GM12801 (cell line): ENCODE data around the gene TBC1D30.

ENCODE experiments used
- TF ChIP-seq, protein P1 (sequence below): IDR thresholded peaks from one replicate; pipeline ENCODE4 v1.5.1; 2011; ENCODE audit warnings: control low read depth; ENCODE audit not compliant: insufficient read length; ENCODE audit errors: extremely low read depth

TBC1D30 gene, protein sequence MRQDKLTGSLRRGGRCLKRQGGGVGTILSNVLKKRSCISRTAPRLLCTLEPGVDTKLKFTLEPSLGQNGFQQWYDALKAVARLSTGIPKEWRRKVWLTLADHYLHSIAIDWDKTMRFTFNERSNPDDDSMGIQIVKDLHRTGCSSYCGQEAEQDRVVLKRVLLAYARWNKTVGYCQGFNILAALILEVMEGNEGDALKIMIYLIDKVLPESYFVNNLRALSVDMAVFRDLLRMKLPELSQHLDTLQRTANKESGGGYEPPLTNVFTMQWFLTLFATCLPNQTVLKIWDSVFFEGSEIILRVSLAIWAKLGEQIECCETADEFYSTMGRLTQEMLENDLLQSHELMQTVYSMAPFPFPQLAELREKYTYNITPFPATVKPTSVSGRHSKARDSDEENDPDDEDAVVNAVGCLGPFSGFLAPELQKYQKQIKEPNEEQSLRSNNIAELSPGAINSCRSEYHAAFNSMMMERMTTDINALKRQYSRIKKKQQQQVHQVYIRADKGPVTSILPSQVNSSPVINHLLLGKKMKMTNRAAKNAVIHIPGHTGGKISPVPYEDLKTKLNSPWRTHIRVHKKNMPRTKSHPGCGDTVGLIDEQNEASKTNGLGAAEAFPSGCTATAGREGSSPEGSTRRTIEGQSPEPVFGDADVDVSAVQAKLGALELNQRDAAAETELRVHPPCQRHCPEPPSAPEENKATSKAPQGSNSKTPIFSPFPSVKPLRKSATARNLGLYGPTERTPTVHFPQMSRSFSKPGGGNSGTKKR

DNA sequence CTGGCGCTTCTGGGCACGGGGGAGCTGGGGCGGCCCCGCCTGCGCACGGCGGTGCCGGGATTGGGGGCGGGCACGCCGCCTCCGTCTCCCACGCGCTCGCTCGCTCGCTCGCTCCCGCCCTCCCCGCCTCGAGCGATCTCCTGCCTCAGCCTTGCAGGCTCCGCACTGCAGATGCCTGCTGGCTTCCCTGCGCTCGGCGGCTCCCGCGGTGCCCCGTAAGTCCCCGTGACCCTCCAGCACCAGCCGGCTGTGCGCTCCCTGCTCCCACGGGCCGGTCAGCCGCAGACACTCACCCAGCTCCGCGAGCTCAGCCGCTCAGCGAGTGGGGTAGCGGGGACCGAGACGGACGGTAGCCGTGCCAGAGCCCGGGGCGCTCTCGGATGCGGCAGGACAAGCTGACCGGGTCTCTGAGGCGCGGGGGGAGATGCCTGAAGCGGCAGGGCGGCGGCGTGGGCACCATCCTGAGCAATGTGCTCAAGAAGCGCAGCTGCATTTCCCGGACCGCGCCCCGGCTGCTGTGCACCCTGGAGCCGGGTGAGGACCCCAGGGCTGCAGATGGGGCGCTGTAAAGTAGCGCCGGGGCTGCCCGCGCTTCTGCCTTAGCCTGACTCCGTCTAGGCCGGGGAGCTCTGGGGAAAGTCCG, at the start of gene TBC1D30:
TBC1D30 (plus strand) TSS at position 148 of the 643 bp plus-strand sequence; CDS start at position 381, 233 bp downstream.
- TF ChIP-seq, protein P1, sequence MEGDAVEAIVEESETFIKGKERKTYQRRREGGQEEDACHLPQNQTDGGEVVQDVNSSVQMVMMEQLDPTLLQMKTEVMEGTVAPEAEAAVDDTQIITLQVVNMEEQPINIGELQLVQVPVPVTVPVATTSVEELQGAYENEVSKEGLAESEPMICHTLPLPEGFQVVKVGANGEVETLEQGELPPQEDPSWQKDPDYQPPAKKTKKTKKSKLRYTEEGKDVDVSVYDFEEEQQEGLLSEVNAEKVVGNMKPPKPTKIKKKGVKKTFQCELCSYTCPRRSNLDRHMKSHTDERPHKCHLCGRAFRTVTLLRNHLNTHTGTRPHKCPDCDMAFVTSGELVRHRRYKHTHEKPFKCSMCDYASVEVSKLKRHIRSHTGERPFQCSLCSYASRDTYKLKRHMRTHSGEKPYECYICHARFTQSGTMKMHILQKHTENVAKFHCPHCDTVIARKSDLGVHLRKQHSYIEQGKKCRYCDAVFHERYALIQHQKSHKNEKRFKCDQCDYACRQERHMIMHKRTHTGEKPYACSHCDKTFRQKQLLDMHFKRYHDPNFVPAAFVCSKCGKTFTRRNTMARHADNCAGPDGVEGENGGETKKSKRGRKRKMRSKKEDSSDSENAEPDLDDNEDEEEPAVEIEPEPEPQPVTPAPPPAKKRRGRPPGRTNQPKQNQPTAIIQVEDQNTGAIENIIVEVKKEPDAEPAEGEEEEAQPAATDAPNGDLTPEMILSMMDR = no peak

DNA sequence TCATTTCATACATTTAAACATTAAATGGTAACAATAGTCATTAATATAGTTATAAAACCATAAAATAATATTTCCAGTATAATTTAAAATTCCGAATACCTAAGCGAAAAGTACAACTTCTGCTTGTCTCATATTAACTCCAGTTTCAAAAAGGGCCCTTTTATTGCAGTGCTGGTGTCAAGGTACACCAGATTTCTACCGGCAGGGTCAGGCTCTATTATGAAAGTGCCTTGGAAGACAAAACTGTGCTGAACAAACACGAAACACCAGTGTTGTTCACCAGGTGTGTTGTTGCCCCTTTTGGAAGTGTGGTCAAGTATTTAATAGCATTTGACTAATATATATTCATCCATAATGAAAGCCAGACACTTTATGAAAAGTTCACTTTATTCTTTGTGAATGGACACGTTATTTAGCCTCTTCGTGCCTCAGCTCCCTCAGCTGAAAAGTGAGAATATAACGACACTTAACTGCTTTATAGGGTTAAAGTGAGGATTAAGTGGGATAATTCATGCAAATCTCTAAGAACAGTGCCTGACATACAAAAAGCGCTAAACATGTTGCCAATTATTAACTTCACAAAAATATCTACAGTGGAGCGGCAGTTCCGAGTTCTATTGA, 45.0 kb upstream of the TBC1D30 start:
- TF ChIP-seq, protein P1 = no peak

DNA sequence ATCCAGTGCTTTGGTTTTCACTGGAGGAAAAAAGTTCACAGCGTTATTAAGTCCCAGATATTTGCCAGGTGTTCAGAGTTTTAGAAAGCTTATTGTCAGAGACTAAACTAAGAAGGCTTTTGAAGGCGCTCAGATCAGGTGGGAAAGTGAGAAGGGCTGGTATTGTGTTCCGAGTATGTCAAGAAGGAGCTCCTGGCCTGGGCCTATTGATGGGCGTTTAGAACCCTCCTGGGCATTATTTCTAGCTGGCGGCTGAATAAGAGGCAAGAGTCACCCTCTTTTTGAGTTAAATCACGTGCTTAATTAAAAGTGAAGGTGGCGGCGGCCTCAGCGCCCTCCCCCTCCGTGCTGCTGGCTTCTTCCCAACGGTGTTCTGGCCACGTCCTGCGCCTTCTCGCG, 44.3 kb upstream of the TBC1D30 start:
- TF ChIP-seq, protein P1 = no peak

DNA sequence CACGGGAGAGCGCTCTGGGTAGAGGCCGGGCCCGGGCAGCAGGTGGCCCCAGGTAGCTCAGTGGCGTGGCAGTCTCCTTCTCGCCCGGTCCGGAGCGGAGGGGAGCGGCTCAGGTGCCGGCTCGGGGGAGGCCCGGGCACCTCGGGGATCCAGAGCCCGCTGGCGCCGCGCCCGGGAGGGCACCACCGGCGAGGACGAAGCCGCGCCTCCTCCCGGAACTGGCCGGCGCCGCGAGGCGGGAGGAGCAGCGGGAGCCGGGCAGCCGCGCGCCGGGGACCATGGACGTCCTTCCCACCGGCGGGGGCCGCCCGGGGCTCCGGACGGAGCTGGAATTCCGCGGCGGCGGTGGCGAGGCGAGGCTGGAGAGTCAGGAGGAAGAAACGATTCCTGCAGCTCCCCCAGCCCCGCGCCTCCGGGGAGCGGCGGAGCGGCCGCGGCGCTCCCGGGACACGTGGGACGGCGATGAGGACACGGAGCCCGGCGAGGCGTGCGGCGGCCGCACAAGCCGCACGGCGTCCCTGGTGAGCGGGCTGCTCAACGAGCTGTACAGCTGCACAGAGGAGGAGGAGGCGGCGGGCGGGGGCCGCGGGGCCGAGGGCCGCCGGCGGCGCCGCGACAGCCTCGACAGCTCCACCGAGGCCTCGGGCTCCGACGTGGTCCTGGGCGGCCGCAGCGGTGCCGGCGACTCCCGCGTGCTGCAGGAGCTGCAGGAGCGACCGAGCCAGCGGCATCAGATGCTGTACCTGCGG, 43.7 kb upstream of the TBC1D30 start:
- TF ChIP-seq, protein P1 = no peak

DNA sequence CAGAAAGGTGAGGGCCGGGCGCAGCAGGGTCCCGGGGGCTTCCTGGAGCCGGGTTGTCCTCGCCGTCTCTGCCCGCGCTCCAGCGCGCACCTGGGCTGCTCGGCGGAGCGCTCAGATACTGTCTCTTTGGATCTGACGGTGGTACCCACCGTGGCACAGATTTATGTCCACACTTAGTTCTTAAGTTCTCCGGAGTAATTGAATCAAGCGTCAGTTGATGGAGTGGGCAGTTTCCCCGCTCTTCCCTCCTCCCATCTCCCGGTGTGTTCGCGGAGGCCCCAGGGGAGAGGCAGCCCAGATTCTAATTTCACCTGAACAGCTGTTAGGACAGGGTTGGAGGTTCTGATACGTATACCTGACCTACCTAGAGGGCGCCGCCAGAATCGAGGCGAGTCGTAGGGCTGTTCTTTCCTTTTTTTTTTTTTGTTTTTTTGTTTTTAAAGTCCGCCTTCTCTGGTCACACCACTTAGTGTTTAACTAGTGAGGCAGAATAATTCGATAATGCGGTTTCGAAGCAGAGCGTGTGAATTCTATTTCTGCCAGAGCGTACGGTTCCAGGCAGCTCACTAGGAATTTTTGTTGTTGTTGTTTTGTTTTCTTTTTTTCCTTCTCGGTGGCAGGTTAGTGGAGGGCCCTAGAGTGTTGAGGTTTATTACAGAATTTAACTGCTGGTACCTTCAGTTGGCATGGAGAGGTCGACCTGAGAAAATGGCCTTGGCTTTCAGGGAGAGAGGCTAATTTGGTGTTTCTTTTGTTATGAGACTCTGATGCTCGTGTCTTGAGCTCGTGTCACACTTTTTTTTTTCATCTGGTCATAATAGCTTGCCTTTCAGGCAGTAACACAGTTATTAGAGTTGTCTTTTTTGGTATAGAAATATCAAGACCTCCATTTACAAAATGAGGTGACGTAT, 42.9 kb upstream of the TBC1D30 start:
- TF ChIP-seq, protein P1 = no peak

DNA sequence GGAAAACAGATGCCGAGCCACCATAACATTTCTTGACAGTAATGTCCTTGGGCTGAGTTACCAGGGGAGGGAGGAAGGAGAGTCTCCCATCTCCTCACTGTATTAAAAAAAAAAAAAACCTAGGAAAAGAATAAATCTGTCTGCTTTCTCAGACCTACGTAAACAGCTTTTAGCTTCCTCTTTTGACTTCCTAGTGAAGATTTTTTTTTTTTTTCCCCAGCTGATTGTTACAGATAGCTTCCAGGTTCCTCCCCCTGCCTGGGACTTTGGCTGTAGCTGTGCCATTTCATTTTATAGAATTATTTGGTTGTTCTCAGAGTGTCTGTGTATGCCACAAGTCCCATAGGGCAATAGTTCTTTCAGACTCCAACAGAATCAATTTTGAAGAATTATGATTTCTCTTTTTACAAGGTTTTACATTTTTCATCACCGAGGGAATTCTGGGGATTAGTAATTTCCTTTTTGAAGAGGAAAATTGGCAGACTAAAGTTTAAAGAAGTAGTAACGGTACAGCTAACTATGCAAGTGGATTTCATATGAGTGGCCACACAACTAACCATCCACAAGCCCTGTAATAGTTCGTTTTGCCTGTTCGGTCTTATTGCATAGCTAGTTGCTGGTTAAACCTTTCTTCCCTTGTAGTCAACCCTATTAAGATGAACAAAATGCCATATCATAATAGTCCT, 42.1 kb upstream of the TBC1D30 start:
- TF ChIP-seq, protein P1 = no peak
